COLO668 (cell line): Measurements from ENCODE around the gene TFPT.

Experiments used
- DNase-seq: peaks from one replicate; lab custom pipeline; 2025; ENCODE audit not compliant: unreplicated experiment; lab: John Stamatoyannopoulos, UW

TFPT gene

GRCh38 chr19:54149021-54149812 is 33.8 kb upstream of the TFPT start:
- DNase-seq, result no peak

- no peak for DNase-seq
Observed at GRCh38 chr19:54148158-54148557, 32.7 kb upstream of the TFPT start.

DNA sequence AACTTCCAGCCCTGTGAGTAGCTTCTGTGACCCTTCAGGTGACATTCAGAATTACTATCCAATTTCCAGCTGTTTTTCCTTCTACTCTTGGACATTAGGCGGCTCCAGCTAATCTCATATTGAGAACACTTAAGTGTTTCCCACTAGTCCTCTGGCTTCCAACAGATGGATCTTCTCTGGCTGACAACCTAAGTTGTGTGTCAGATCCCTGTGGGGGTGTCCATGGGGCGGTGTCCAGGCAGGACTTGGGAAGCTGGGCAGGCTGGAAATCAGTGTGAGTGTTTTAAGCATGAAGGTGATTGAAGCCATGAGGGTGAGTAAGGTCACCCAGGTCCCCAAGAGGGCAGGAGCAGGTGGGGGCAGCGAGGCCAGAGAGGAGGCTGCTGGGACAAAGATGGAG is 32.2 kb upstream of the TFPT start:
- no peak for DNase-seq

GRCh38 chr19:54145541-54146158 is 30.2 kb upstream of the TFPT start:
- no peak for DNase-seq

DNA sequence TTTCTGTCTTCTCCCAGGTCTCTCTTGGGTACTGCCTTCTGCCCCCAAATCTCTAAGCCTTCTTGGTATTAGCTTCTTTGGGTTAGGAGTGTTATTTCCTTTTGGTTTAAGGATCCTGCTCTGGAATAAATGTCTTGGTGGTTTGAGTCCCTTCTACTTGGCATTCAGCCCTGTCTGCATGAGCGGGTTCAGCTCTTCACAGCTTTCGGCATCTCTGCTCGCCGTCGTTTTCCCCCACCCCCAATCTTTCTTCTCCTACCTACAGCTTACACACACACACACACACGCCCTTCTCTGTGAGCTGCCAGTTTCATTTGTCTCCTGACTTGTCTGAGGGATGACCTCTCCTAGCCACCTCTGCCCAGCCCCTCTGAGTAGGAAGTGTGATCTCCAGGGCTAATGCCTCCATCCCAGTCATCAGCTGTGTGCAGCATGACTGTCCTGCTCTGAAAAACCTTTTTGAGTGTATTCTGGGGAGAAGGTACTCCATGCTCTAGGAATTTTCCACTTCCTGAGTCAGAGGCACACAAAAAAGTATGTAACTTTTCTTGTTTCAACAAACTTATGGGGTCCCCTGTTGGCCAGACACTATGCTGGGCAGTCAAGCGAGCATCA is 26.8 kb upstream of the TFPT start:
- no peak for DNase-seq

DNA sequence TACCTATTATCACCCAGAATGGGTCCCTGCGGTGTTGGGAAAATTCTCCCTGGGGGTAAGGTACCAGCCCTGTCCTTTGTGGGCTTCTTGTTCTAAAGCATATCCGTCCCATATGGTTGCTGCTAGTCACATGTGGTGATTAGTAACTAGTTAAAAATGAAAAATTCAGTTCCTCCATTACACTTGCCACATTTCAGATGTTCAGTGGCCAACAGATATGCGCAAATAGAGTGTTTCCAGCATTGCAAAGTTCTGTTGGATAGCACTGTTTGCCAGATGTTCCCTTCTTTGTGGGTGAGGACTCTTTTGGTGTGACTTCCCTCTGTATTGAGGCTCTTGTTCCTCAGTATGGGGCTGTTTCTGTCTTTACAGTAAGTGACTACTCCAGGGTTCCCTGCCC is 25.9 kb upstream of the TFPT start:
- DNase-seq, result no peak

GRCh38 chr19:54138489-54139256 is 23.2 kb upstream of the TFPT start:
- no peak for DNase-seq

DNA sequence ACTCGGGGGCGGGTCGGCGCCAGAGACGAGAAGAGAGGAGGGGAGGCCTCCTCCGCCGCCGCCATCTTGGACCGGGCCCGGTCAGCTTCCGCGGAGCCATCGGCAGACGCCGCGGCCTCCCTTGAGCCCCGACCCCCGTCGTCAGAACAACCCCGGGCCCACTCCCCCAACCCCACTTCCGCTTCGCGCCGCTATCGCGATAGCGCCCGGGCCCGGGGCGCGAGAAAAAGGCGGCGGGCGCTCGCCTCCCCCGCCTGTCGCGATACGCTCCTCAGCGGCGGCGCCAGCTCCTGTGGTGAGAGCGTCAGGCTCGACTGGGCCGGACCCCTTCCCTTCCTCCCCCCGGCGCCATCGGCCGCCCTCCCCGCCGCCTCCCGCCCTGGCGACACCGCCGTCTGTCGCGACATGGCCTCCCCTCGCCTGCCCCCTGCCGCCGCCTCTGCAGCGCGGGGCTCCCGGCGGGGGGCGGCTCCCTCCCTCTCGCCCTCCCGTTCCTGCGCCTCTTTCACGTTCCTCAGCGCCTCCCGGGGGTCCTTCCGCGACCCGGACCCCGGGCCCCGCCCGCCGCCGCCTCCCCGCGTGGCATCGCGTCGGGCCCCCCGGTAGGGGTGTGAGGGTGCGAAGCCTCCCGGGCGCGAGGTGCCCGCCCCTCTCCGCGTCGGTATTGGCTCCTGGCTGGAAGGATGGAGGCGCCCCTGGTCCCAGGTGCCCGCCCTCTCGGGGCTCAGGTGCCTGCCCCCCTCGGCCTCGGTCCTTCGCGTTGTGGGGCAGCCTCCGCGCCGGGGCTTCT is 22.4 kb upstream of the TFPT start, which contains the start of gene CNOT3:
Gene CNOT3, plus strand, starts transcription at position 64 of the 790 bp plus-strand sequence. CDS start 5,217 bp downstream, outside the sequence.
- DNase-seq, result peak; percentile 31

DNA sequence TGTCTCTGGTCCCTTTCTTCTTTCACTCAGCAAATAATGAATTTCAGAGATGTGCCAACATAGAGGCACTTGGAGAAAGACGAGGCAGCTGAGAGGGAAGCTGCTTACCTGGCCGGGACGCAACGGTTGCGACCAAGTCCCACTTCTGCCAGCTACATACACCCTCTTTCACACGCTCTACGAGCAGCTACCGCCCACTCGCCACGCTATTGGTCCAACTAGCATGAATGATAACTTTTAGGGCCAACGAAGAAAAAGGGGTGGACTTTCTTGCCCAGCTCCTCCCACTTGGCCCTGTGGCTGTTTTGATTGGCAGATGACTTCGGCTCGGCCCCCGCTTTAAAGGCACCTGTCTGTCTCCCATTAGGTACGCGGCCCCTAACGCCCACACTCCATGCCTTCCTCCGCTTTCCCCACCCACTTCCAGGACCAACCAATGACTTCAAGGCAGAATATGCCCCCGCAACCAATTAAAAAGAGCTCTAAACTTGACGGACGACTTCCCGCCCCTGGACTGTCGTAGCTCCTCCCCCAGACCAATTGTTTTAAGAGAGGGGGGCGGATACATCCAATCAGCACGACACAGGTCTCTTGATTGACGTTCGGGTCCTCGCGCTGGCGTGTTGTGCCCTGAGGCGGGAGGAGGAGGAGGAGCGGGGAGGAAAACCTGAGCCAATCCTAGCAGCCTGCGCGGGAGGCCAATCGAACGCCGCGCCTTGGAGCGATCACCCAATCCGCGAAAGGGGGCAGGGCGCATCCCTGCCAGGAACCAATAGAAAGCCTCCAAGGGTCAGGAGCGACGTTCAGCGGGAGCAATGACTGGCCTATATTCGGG is 21.6 kb upstream of the TFPT start:
- peak; percentile 99 for DNase-seq

GRCh38 chr19:54136086-54136863 is 20.8 kb upstream of the TFPT start:
- peak; percentile 30 for DNase-seq

DNA sequence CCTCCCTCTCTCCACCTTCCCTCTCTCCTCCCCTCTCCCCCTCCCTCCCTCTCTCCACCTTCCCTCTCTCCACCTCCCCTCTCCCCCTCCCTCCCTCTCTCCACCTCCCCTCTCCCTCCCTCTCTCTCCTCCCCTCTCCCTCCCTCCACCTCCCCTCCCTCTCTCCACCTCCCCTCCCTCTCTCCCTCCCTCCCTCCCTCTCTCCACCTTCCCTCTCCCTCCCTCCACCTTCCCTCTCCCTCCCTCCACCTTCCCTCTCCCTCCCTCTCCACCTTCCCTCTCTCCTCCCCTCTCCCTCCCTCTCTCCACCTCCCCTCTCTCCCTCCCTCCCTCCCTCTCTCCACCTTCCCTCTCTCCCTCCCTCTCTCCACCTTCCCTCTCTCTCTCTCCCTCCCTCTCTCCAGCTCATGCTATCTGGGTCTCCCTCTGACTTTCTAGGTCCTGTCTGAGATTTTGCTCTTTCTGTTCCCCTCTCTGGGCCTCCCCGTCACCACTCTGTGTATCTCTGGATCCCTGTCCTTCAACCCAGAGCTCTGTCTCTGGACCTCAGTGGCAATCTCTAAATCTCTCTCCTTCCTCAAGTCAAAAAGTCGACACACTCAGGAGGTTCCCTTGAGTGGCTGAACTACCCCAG is 18.6 kb upstream of the TFPT start:
- DNase-seq, result no peak

- DNase-seq, result no peak
Observed at GRCh38 chr19:54133312-54133956, 18.0 kb upstream of the TFPT start.

- DNase-seq, result no peak
Observed at GRCh38 chr19:54129617-54129996, 14.2 kb upstream of the TFPT start.

DNA sequence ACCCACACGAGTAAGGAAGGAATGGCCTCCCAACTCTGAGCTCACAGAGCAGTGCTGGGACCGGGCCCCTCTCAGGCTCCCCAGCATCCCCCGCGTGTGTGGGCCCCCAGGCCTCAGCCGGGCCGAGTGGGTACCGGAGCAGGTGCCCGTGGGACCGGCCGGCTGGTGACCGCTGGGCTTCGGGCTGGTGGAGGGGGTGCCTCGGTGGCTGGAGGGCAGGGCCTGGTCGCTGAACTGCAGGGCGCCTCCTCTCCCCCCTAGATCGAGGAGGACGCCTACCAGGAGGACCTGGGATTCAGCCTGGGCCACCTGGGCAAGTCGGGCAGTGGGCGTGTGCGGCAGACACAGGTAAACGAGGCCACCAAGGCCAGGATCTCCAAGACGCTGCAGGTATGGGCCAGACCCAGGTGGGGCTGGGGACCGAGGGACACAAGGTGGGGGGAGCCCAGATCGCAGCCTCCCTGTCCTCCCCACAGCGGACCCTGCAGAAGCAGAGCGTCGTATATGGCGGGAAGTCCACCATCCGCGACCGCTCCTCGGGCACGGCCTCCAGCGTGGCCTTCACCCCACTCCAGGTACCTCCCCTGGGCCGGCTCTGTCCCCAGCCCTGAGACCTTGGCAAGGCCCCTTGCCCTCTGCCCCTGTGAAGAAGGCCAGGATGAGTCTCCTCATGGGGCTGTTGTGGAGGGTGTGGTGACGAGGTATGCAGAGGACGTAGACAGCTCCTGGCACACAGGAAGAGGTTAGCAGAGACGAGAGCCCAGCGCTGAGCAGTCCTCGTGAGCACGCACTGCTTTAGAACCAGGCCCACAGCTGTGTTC is 13.5 kb upstream of the TFPT start:
- DNase-seq, result no peak

DNA sequence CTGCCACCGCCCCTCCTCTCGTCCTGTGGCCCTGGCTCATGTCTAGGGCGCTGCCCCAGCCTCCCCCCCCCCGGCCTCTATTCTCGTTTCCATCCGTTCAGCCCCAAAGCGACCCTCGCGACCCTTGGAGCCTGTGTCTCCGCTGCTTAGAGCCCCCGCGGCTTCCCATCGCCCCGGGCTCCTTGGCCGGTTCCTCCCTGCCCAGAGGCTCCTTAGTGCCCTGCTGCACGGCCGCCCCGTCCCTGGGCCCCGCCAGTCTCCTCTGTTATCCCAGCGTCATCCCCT is 12.9 kb upstream of the TFPT start:
- DNase-seq, result no peak

DNA sequence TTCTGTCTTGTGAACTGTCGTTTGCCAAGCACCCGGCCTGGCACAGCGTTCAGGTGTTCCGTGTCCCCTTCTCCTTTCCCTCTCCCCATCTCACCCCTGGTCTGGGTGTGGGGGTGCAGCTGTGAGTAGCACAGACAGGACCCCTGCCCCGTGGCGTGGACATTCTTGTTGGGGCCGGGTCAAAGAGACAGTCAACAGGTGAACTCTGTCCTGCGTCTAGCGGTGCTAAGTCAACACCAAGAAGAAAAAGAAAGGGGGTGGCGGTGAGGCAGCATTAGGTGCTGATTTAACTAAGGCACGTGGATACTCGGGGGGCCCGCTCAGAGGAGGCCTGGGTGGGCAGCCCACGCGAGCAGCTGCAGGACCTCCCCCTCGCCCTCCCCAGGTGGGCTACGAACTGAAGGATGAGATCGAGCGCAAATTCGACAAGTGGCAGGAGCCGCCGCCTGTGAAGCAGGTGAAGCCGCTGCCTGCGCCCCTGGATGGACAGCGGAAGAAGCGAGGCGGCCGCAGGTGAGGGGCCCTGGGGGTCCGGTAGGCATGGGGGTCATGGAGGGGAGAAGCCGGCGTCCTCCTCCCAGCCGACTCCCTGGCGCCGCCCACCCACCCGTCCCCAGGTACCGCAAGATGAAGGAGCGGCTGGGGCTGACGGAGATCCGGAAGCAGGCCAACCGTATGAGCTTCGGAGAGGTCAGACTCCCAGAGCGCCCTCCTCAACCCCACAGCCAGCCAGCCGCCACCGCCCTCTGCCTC is 12.4 kb upstream of the TFPT start:
- DNase-seq, result no peak

GRCh38 chr19:54125713-54126112 is 10.3 kb upstream of the TFPT start:
- no peak for DNase-seq
